Activated CD4-positive, alpha-beta T cell treated with anti-CD3 and anti-CD28 coated beads for 4 hours (primary cell): ENCODE data around the gene CEMIP2.
A peak's percentile ranks its signal among the peaks of the same experiment; 100 is the strongest.

Experiments used
- DNase-seq, 2 donors: peaks; one replicate each; pipeline ENCODE4 v3.0.0-alpha.2; 2020

The CEMIP2 gene

DNA sequence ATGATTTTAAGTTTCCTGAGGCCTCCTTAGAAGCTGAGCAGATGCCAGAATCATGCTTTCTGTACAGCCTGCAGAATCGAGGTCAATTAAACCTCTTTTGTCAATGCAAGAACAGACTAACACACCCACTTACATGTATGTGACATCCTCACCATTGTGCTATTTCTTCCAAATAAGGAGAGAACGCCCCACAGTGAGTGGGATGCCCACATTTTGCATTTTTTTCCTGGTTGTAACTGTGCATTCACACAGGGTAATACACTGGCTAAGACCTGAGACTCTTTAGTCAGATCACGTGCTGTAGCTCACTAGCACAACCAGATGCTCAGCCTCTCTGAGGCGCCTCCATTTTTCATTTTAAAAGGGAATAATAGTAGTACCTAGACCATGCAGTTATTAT lies 4.4 kb upstream of the CEMIP2 start:
- DNase-seq, result no peak

DNA sequence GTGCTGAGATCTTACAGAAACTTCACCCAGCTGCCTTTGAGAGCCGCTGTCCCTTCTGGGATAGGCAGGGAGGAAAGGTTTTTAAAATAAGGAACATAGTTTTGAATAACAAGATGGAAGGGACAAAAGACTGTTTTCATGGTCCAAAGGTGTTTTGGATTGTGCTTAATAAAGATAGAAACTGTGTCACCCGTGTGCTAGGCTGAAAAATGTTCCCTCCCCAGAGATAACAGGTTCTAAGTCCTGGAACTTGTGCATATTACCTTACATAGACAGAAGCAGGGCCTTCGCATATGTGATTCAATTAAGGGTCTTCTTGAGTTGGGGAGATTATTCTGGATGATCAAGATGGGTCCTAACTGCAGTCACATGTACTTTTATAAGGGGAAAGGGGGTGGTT lies 1.9 kb upstream of the CEMIP2 start:
- no peak for DNase-seq

DNA sequence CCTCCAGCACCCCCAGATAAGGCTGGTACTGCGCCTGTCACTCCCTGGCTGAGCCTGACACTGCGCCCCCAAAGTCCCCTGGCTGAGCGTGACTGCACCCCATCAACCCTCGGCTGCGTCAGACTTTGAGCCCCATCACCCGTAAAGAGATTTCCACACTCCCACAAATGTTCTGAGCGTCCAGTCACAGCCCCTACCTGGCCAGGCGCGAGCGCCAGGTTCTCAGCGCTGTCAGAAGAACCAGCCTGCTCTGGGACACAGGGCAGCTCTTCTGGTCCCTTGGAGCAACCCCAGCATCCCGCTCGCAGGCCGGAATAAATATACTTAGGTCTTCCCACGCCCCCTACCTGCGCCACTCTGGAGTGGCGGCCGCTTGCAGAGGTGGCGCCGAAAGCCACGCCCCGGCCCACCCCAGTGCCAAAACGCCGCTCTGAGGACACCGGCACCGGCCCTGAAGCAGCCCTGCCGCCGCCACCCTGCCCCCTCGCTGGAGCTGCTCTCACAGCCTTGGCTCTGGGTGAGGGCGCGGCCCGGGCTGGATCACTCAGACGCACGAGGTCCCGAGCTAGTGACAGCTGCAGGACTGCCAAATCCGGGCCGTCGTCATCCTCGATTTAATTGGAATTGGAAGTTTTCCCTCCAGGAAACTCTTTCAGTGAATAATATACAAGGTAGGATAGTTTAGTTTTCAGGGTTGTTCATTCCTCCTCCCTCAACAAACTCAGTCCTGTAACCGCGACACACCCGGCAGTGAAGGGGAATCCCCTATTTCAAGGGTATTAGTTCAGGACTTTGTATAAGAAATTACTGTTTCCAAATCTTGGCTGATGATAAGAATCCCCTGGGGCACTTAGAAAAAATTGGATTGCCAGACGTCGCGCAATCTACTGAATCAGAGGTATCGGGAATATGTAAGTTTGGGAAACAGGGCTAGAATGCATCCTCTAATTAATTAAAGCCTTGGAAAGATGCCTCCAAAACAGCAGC lies 1.2 kb upstream of the CEMIP2 start:
- DNase-seq, result peak; percentile 66 to 73

DNA sequence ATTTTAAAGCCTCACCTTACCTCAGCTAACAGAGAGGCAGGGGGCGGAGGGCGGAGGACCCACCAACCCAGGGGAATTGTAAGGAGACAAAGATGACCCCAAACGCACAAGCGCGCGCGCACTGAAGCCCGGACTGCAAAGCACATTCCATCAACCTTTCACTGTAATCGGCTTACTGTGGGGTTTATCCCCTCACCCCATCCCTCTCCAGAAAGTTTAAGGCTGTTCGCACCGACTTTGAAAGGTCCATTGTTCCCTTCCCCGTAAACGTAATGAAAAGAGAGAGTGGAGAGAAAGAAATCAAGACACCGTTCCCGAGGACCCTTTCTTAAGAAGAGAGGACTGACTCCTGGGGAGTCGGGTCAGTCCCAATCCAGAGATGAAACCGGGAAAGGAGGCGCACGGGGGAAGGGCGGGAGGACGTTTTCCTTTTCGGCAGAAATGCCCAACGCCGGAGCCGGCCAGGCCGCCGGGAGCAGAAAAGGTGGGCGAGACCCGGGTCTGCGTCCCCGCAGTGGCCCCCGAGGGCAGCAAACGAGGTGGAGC lies 464 bp downstream of the CEMIP2 start:
- peak in 1 of 2 donors; percentile 34 for DNase-seq

DNA sequence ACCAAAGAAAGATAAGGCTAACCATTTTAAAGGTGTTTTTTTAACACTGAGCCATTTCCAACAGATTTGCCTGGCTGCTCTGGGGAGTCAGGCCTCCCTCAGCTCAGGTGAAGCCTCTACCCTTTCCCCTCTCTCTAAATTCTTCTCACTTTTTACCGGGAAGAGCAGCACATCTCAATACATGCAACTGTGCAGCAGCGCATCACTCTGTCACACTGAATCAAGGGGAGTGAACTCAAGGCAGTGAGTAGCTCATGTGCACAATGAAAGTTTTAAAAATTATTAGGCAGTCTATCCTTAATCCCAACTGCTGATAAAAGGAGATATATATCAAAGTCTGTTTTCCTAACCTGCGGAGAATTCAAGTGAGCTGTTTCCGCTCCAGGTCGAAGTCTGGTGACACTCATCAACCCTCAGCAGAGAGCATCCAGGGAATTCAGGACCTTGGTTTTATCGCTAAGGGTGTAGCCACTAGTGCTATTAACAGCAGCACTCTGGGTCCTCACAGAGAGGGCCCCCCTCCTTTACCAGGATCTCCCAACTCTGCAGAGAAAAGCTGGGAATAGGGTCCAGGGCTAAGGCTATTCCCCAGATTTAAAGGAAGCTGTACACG lies 1.0 kb downstream of the CEMIP2 start:
- DNase-seq, result no peak

DNA sequence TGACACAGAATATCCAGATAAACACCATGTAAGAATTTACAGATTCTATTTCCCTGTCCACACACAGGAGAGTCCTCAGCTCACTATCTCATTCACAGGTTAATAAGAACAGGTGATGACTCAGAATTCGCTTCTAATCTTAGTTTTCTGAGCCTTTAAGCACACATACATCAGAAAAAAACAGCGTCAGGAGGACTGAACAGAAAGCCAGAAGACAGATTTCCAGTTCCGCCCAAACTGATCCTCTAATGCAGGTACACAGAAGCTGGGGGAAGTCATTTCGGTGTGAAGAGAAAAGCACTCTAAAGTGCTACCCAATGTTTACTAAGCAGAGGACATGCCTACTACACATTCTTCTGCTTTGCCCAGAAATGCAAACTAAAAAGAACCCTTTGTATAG lies 1.6 kb downstream of the CEMIP2 start:
- DNase-seq, result peak; percentile 27 to 32

DNA sequence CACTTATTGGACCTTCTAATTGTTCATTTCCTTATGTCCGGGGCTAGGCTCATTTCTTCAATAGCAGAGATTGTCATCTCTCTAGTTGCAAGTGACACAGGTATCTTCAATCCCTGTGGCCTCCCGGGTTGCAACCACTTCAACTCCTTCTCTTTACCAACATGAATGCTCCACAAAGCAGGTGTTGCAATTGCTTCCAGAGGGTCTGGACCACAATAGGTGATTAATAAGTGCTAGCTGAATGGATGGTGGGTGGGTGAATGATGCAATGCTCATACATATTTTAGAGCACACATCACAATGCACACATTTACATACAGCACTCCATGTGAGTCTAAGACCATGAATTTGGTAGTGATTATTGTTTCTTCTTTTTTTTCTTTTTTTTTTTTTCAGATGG lies 2.6 kb downstream of the CEMIP2 start:
- DNase-seq, result peak in 1 of 2 donors; percentile 23

DNA sequence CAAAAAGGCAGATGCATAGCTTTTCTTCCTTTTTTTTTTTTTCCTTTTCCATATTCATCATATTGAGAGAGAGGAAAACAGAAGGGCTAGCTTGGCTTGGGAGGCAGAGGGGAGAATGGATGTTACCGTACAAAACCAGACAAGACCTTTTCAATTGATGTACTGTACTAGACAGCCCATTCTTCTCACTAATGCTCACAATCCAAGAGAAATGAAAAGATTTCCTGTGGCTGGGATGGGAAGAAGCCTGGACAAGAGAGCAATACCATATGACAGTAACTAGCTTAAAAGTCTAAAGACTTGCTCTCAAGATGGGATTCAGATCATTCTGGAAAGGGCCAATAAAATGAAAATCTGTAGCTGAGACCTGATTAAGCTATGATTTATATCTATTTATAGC lies 3.4 kb downstream of the CEMIP2 start:
- no peak for DNase-seq

DNA sequence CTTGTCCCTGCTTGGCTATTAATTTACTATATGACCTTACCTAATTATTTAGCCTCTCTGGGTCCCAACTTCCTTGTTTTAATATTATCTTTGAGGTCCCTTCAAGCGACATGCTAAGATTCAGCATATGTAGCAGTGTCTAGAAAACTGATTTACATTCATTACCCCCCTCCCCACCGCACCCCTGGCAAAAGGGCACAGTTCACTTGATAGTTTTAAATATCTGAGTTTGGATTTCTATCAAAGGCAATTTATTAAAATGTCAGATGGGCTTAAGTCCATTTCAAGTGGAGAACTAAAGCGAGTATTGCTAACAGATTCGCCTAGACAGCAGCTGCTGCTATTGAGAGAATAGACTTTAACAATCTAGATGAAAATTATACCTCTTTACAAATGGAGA lies 3.9 kb downstream of the CEMIP2 start:
- no peak for DNase-seq

DNA sequence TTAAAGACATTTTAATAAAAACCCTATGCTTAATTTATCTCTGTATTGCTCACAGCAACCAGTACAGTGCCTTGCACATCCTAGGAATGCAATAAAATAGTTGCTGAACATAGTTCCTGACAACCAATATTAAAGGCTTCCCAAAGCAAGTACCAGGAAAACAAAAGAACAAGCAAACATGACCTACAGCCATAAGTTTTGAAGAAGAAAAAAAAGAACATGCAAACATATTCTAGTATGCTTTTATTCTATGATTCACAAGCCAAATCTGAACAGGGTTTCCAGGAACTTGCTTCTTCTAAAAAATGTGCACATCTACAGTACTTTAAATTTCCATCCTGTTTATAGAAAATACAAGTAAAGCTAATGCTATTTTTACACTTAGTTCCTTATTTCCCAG lies 4.5 kb downstream of the CEMIP2 start:
- no peak for DNase-seq

DNA sequence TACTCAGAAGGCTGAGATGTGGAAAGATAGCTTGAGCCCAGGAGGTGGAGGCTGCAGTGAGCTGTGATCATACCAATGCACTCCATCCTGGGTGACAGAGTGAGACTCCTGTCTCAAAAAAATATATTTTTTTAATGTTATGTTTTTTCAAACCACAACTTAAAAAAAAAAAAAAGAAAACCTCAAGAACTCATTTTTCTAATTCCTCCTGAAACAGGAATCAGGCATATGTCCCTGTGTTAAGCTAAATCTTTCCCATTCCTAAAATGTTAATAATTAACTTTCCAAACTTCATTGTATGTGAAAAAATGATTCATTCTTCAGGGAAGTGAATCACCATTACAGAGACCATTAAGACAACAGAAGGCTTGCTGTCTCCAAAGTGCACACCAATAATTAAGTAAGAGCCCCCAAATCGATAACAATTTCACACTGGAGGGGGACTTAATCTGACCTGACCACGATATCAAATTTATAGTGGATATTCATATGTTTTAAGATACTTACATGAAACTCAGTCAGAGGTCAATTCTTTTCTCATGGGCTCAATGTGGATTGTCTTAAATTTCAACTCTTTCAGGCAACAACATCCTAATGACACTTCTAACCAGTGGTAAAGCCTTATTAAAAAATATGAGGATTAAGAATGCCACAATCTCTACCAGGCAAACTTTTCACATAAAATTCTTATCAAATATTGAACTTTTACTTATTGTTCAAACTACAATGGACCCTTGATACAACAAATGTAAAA lies 5.2 kb downstream of the CEMIP2 start:
- no peak for DNase-seq

DNA sequence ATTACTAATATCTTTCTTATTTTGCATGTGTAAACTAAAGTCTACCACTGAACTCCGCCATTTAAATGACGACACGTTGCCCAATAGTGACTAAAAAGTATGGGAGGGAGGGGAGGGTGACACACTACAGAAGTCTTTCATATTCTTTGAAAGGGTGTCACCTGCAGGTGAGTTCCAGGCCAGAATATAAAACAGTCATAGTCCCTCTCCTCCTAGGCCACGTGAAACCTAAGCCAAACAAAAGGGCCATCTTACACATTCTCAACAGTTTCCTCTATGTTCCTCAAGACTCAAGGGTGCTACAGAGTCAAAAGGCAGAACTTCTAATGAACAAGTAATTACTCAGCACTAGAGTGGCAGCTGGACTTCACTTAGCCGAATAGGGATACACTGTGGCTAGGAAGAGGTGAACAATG lies 6.4 kb downstream of the CEMIP2 start:
- DNase-seq, result peak in 1 of 2 donors; percentile 20

DNA sequence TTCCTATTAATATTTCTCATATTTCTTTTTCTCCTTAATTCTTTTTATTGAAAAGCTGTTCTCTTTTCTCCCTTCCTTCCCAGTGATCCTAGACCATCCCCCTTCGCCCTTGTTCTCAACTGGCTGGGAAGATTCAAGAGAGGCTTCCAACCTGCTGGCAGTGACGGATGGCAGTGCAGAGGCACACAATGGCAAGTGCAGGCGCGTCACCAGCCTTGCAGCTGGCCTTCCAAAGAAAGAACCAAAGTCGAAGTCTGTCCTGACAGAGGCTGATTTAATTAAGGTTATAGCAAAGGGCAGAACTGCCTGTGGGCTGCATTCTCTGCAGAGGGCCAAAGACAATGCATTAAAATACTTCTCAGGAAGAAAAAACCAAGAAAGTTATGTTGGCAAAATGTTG lies 7.4 kb downstream of the CEMIP2 start:
- DNase-seq, result no peak

DNA sequence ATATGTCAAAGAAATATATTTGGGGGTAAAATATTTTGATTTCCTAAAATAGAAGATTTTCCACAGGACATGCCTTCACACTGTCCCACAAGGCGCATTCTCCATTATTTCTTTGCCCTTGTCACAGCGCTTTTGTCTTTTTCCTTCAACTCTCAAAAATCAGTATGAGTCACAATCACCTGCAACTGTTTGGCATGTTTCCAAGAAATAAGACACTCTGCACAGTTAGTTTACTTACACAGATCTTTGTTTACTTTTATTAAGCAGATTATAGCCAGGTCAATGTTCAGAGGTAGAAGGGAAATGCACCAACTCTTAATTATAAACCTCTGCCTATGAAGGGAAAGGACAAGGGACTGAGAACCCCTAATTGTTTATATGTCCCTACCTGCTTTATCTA lies 9.5 kb downstream of the CEMIP2 start:
- DNase-seq, result no peak

DNA sequence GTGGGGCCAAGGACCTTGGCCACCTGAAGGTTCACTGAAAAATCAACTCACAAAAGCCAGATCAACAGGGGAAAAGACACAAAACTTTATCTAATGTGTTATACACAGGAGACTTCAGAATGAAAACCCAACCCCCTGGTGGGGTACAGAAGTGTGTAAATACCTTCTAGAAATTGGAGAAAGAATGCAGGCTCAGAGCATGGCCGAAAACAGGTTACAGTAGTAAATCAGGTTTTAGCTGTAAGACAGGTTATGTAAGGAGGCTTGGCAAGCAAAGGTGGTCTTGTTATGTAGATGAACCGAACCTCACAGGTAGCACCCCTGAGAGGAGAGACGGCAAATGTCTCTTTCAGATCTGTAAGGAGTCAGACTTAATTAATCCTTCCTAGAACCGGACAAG lies 10.0 kb downstream of the CEMIP2 start:
- no peak for DNase-seq

DNA sequence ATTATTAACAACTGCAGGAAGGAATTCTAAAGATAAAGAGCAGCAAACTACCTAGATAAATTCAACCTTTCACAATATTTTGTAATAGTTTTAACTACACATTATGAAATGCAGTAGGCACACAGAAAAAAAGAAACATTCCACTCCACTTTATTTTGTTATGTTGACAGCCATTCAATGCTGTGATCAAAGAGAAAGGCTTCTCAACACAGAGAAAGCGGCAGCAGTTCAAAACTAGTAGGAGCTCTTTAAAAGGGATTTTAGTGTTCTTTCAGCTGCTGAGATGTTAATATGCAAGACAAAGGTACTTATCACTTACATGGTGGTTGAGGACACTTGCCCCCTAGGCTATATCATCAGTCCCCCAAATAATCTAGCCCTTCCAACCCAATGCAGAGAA lies 11.6 kb downstream of the CEMIP2 start:
- no peak for DNase-seq

DNA sequence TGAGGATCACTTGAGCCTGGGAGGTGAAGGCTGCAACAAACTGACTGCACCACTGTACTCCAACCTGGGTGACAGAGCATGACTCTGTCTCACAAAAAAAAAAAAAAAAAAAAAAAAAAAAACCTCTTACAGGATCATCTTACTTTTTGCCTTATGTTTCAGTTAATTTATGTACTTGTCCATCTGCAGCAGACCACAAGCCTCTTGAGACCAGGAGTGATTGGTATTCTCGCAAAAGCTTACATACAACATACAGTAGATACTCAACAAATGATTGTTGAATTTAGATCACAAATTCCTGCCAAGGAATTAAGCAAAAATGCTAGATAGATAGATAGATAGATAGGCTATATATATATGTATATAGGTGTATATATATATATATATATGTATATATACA lies 12.4 kb downstream of the CEMIP2 start:
- no peak for DNase-seq

DNA sequence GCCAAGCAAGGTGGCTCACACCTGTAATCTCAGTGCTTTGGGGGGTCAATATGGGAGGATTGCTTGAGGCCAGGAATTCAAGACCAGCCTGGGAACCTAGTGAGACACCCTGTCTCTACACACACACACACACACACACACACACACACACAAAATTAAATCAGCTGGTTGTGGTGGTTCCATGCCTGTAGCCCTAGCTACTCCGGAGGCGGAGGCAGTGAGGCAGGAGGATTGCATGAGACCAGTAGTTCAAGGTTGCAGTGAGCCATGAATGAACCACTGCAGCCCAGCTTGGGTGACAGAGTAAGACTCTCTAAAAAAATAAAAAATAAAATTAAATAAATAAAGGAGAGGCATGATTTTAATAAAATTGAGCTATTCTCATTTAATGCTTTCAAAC lies 13.1 kb downstream of the CEMIP2 start:
- DNase-seq, result no peak

DNA sequence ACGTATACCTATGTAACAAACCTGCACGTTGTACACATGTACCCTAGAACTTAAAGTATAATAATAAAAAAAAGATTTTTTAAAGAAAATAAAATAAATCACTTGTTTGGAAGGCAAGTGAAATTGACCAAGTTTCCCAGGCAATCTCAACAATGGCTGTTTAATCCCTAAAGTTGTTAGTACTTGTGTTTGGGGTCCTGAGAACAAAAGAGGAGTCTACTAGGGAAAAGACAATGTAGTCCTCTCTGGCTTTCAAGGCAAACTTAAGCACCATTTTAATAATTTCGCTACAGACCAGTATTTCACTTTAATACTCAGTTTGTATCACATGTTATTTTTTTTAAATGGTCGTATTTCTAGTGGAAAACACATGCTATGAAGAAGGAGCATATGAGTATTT lies 14.2 kb downstream of the CEMIP2 start:
- no peak for DNase-seq

DNA sequence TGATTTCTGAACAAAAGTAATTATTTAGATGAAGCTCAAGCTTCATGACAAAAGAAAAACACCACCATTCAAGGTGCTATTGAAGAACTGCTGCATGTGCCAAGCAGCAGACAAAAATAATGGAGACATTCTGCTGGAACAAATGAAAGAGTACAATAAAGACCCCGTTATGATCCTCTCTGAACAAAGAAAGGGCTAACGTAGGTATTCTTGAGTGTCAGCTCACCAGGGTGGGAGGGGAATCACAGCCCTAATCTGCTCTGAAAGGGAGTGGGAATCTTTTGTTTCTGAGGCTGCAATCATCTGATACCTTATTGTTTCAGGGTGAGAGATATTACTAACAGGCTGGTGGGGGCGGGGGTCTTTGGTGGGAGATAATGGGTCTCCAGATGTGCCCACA lies 15.4 kb downstream of the CEMIP2 start:
- DNase-seq, result no peak

DNA sequence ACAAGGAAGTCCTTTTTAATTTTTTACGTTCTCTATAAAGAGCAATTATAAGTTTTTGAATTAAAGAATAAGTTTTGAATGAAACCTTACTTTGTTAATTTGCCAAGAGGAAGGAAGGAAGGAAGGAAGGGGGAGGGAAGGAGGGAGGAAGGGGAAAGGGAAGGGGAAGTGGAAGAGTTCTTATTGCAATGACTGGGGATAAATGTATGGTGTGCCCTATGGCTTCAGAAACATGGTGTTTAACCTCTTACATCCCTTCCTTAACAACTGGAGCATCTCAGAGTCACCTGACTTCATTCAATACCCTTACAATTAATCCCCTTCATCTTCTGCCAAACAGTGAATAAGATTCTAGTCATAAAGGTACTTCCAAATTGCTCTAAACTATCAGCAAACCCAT lies 16.0 kb downstream of the CEMIP2 start:
- no peak for DNase-seq

DNA sequence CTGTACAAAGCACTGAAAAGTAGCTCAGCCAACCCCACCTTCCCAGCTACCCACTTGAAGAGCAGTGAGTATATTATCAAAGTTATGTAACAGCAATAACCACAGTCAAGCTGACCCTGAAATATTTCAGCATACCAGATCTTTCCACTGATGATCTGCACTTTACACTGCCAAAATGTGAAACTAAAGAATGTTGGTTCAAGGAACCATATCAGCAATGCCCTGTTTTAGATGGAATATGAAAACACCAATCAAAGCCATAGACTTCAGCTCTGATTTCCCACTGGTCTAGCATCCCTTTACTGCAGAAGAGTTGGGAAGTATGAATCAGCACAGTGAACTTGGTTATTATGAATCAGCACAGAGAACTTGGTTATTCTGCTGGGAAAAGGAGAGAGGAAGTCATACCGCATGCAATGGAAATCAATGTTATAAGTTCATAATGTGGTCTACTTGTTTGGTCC lies 20.0 kb downstream of the CEMIP2 start:
- DNase-seq, result no peak

DNA sequence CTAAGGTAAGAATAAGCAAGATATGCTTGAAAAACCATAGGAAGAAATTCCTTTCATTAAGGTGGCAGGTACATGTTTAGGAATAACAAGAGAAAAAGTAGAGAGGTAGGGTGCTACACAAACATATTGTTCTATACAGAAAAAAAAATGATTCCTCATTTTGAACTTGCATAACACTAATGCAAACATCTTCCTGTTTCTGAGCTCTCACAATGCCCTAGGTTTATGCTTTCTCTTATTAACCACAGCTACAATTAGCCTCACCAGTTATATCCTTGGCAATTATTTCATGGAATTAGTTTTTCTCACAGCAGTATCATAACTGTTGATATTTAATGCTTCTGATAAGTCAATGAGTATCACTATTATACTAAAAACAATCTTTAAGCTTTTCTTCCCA lies 20.7 kb downstream of the CEMIP2 start:
- DNase-seq, result no peak
